C1 segment of cervical spinal cord (tissue), 14 donors: Measurements from ENCODE around the gene KDM6B.

Experiments
- DNase-seq, 14 donors: peaks; one replicate each; lab custom pipeline; 2025; lab: John Stamatoyannopoulos, UW

Gene KDM6B

GRCh38 chr17:7823581-7824001, 10.4 kb upstream of the KDM6B start:
- DNase-seq: no peak

- peak in 1 of 14 donors; percentile 75 for DNase-seq
These were observed 9.7 kb upstream of the KDM6B start for GRCh38 chr17:7824021-7824924.

GRCh38 chr17:7825206-7825990, 8.6 kb upstream of the KDM6B start:
- peak in 1 of 14 donors; percentile 73 for DNase-seq

- no peak for DNase-seq
These were observed 3.4 kb upstream of the KDM6B start for GRCh38 chr17:7830616-7831015.

GRCh38 chr17:7831233-7831632, 2.8 kb upstream of the KDM6B start:
- DNase-seq: no peak

GRCh38 chr17:7832431-7832830, 1.6 kb upstream of the KDM6B start:
- DNase-seq: no peak

- no peak for DNase-seq
These were observed 814 bp upstream of the KDM6B start for GRCh38 chr17:7833011-7833794.

- DNase-seq: peak in 2 of 14 donors; percentile 56 to 69
These were observed 532 bp downstream of the KDM6B start for GRCh38 chr17:7834542-7834956.

- DNase-seq: peak; percentile 78 to 97 (median 93)
These were observed 1.2 kb downstream of the KDM6B start for GRCh38 chr17:7834957-7835813.

- DNase-seq: peak in 11 of 14 donors; percentile 43 to 81 (median 62)
These were observed 2.0 kb downstream of the KDM6B start for GRCh38 chr17:7835814-7836595.

GRCh38 chr17:7836596-7837407, 2.8 kb downstream of the KDM6B start:
- DNase-seq: peak in 12 of 14 donors; percentile 31 to 84 (median 54)

- DNase-seq: no peak
These were observed 3.5 kb downstream of the KDM6B start for GRCh38 chr17:7837408-7838088.

GRCh38 chr17:7838090-7839075, 4.4 kb downstream of the KDM6B start:
- DNase-seq: peak in 2 of 14 donors; percentile 25 to 29

GRCh38 chr17:7839190-7839875, 5.3 kb downstream of the KDM6B start:
- no peak for DNase-seq

GRCh38 chr17:7839876-7840261, 5.9 kb downstream of the KDM6B start:
- DNase-seq: no peak

- DNase-seq: no peak
These were observed 6.4 kb downstream of the KDM6B start for GRCh38 chr17:7840441-7840840.

- DNase-seq: no peak
These were observed 6.9 kb downstream of the KDM6B start for GRCh38 chr17:7840875-7841274.
